Breast epithelium (tissue), 4 donors: ENCODE results near the gene ACOX3. TPM values are rescaled to one million over a fixed set of nuclear protein-coding genes. Genes with fewer than 3 reads are reported as not detected.

Experiments used
- DNase-seq, 2 donors: peaks; one replicate each; pipeline ENCODE4 v3.0.0-alpha.2; 2019; ENCODE audit warnings: low spot score in 2 of 2
- H3K27ac ChIP-seq, 2 donors: fragments of 200-600 bp; sonication (generic) in 1 of 2; one replicate each; pipeline ENCODE4 v1.5.1; 2016 to 2019; ENCODE audit warnings: mild to moderate bottlenecking in 1 of 2
- H3K27me3 ChIP-seq, 2 donors: fragments of 200-600 bp; sonication (generic) in 1 of 2; one replicate each; pipeline versions ENCODE4 v1.5.1 to v1.6.0; 2017 to 2019; ENCODE audit warnings: control low read depth in 1 of 2, mild to moderate bottlenecking in 1 of 2
- H3K36me3 ChIP-seq: fragments of 200-600 bp; one replicate; pipeline ENCODE4 v1.5.1; 2019
- H3K4me1 ChIP-seq, 2 donors: fragments of 200-600 bp; sonication (generic); one replicate each; pipeline ENCODE4 v1.5.1; 2016 to 2019; ENCODE audit warnings: control low read depth in 1 of 2
- H3K4me3 ChIP-seq, 3 donors: fragments of 200-600 bp; sonication (generic); 1 replicate in 2 of 3; 2 replicates in 1 of 3; pipeline ENCODE4 v1.5.1; 2016 to 2019; ENCODE audit warnings: mild to moderate bottlenecking in 3 of 3, moderate library complexity in 2 of 3
- H3K9me3 ChIP-seq, 2 donors: fragments of 200-600 bp; sonication (generic) in 1 of 2; one replicate each; pipeline ENCODE4 v1.5.1; 2016 to 2019; ENCODE audit warnings: control low read depth in 1 of 2
- POLR2A ChIP-seq: fragments of 450-650 bp; IDR thresholded peaks from one replicate; pipeline ENCODE4 v1.6.1; 2016; ENCODE audit warnings: antibody characterized with exemption, mild to moderate bottlenecking, moderate library complexity
- POLR2AphosphoS5 ChIP-seq, 3 donors: sonication (generic); formaldehyde crosslinking; IDR thresholded peaks; one replicate each; pipeline ENCODE4 v1.6.1; 2017; ENCODE audit warnings: antibody characterized with exemption in 3 of 3
- intact Hi-C: fragments of 100-400 bp; cut with DNase I; formaldehyde crosslinking; loops from one replicate; pipeline ENCODE4 v1.15.1; 2023; ENCODE audit warnings: low total_unique reads
- total RNA-seq, 3 donors: library from RNA; depleted of rRNA; stranded (reverse); fragments of >200 nt; gene quantifications; one replicate each; pipeline ENCODE4 v1.1.0, GENCODE V29; 2016
- TF ChIP-seq, protein P1 (sequence below), 3 donors: fragments of 450-650 bp; IDR thresholded peaks; one replicate each; pipeline ENCODE4 v1.5.1; 2016 to 2017; ENCODE audit warnings: antibody characterized with exemption in 3 of 3, mild to moderate bottlenecking in 3 of 3, moderate library complexity in 3 of 3

ACOX3 gene
- total RNA-seq, 3 donors from 2014 or later, result 24.0 to 69.4 (median 47.9) TPM

DNA sequence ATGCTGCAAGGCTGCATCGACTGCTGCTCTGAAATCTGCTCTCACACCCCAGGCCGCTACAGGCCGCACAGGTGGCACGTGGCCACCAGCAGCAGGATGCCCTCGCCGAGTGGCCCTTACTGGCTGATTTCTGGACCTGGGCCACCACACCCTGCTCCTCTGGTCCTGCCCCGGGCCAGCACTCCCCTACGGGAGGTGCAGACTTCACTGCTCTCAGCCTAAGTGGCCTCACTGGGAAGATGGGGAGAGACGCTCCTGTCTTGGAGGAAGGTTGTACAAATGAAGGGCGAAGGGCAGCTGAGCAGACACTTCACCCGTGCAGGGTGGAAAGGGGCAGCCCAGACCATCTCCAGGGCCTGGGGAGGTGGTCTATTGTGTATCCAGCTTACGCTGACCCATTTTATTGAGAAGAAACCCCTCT lies 72.5 kb downstream of the ACOX3 start:
- Histone ChIP-seq H3K4me3 (no peak overlapping the region), H3K36me3 (no peaks in the 10 kb centered on the region), H3K9me3 (no peaks in the 10 kb centered on the region), H3K27ac (no peak overlapping the region), H3K4me1 (no peaks in the 10 kb centered on the region), H3K27me3 (no peaks in the 10 kb centered on the region)
- DNase-seq, result no peak
- TF ChIP-seq POLR2A (no peak), POLR2AphosphoS5 (IDR thresholded peaks at IDR 0.05) (no peak)
- TF ChIP-seq, protein P1, sequence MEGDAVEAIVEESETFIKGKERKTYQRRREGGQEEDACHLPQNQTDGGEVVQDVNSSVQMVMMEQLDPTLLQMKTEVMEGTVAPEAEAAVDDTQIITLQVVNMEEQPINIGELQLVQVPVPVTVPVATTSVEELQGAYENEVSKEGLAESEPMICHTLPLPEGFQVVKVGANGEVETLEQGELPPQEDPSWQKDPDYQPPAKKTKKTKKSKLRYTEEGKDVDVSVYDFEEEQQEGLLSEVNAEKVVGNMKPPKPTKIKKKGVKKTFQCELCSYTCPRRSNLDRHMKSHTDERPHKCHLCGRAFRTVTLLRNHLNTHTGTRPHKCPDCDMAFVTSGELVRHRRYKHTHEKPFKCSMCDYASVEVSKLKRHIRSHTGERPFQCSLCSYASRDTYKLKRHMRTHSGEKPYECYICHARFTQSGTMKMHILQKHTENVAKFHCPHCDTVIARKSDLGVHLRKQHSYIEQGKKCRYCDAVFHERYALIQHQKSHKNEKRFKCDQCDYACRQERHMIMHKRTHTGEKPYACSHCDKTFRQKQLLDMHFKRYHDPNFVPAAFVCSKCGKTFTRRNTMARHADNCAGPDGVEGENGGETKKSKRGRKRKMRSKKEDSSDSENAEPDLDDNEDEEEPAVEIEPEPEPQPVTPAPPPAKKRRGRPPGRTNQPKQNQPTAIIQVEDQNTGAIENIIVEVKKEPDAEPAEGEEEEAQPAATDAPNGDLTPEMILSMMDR (IDR thresholded peaks at IDR 0.05), result no peak
- intact Hi-C loops, result no loop called here

DNA sequence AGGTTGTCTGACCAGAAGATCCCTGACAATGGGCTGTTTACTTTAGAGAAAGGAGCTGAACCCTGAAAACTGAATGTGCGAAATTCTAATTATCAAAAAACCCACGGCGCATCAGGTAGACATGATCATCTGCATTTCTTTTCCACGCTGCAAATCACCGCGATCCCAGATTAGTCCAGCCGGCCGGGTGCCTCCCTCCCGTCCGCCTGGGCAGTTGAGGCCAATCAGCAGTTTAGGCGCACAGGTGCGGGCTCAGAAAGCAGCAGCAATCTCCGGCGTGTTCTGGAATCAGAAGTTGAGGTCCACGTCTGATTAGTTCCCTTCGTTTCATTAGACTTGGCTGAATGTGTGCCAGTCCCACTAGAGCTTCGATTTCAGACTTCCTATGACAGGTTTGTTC lies 73.9 kb downstream of the ACOX3 start:
- Histone ChIP-seq H3K36me3 (no peaks in the 10 kb centered on the region), H3K4me1 (no peaks in the 10 kb centered on the region), H3K9me3 (no peaks in the 10 kb centered on the region), H3K4me3 (no peak overlapping the region), H3K27ac (no peak overlapping the region), H3K27me3 (no peaks in the 10 kb centered on the region)
- intact Hi-C loops, result no loop called here
- no peak for DNase-seq
- TF ChIP-seq POLR2AphosphoS5 (IDR thresholded peaks at IDR 0.05) (no peak), POLR2A (no peak)
- TF ChIP-seq, protein P1 (IDR thresholded peaks at IDR 0.05), result no peak

DNA sequence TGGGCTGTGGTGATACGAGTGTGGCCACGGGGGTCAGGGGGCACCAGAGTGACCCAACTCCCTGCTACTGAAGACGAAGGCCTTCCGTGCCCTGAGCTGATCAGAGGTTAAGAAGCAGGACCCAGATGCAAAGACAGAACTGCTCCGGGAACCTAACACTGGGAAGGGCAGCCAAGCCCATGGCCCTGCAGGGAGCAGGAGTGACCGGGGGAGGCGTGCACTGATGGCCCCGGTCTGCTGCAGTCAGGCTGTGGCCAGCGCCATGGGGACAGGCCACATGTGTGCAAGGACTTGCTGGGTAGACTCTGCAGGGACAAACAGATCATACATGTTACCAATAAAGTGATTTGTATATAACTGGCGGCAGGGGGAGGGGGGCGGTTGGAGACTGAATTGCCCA lies 74.6 kb downstream of the ACOX3 start:
- Histone ChIP-seq H3K36me3 (no peaks in the 10 kb centered on the region), H3K27me3 (no peaks in the 10 kb centered on the region), H3K9me3 (no peaks in the 10 kb centered on the region), H3K4me3 (no peak overlapping the region), H3K4me1 (no peaks in the 10 kb centered on the region), H3K27ac (no peak overlapping the region)
- no peak for DNase-seq
- intact Hi-C loops, result no loop called here
- TF ChIP-seq POLR2AphosphoS5 (IDR thresholded peaks at IDR 0.05) (no peak), POLR2A (no peak)
- TF ChIP-seq, protein P1 (IDR thresholded peaks at IDR 0.05), result no peak

DNA sequence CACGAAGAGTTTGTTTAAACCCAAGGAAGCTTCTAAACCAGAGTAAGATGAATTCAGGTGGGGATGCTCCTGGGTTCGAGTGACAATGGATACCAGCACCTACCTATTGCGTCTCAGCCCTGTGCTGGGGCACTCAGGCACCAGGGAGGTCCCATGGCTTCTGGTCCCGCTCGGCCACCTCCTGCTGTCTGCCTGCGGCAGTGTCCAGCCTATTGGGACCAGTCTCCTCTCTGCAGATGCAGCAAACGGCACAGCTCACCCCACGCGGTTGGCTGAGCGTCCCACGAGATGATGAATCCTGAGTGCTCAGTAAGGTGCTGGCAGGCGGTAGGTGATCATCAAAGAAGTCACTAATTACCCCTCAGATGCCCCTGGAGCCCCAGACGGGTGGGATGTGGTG lies 75.2 kb downstream of the ACOX3 start:
- Histone ChIP-seq H3K4me3 (no peak overlapping the region), H3K27ac (no peak overlapping the region), H3K4me1 (no peaks in the 10 kb centered on the region), H3K36me3 (no peaks in the 10 kb centered on the region), H3K27me3 (no peaks in the 10 kb centered on the region), H3K9me3 (no peaks in the 10 kb centered on the region)
- intact Hi-C loops, result no loop called here
- TF ChIP-seq POLR2A (no peak), POLR2AphosphoS5 (IDR thresholded peaks at IDR 0.05) (no peak)
- TF ChIP-seq, protein P1 (IDR thresholded peaks at IDR 0.05), result no peak
- DNase-seq, result no peak

DNA sequence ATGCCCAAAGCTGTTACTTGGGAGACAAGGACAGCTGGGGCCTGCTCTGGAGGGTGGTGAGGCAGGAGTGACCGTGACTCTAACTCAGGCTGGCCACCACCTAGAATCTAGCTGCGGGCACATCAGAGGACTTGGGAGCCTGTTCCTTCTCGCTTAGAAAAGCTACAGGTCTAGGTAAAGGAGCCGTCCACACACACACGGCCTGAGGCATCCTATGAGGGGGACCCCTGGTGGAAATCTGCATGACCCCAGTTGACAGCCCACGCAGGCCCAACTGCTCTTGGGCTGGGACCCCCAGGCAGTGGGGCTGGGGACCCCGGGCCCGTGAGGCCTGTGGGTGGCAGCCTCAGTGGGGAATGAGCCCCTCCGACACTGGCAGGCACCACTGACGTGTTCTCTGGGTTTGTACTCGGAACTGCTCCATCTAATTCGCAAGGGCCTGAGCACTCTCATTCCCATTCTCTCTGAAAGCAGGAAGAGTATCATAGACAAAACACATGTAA lies 75.6 kb downstream of the ACOX3 start:
- no peak overlapping the region for H3K27ac ChIP-seq
- intact Hi-C loops, result no loop called here
- TF ChIP-seq POLR2A, result no peak
- TF ChIP-seq POLR2AphosphoS5 (IDR thresholded peaks at IDR 0.05), result no peak
- TF ChIP-seq, protein P1 (IDR thresholded peaks at IDR 0.05), result no peak
- DNase-seq, result no peak
- H3K4me1 ChIP-seq, result no peaks in the 10 kb centered on the region
- H3K4me3 ChIP-seq, result no peak overlapping the region
- H3K27me3 ChIP-seq, result no peaks in the 10 kb centered on the region
- no peaks in the 10 kb centered on the region for H3K36me3 ChIP-seq
- H3K9me3 ChIP-seq, result no peaks in the 10 kb centered on the region
